HepG2 (cell line): Measurements from ENCODE around the gene INSR. TPM values are rescaled to one million over a fixed set of nuclear protein-coding genes. Genes with fewer than 3 reads are reported as not detected.

Source experiments
- ETV5 ChIP-seq: IDR thresholded peaks from 2 replicates; pipeline ENCODE4 v1.6.1; 2018; ENCODE audit warnings: missing biosample characterization, missing genetic modification reagents, inconsistent platforms, borderline replicate concordance
- ETV6 ChIP-seq: sonication (generic); formaldehyde crosslinking; conservative IDR thresholded peaks from 2 replicates; pipeline ENCODE4 v1.4.0; 2020; ENCODE audit warnings: missing genetic modification reagents
- FOXM1 ChIP-seq: sonication (generic); formaldehyde crosslinking; IDR thresholded peaks from 2 replicates; pipeline ENCODE4 v1.5.0; 2020; ENCODE audit warnings: missing genetic modification reagents
- KDM6A ChIP-seq: IDR thresholded peaks from 2 replicates; pipeline ENCODE4 v1.6.1; 2016; ENCODE audit warnings: low read depth
- NRL ChIP-seq: sonication (generic); formaldehyde crosslinking; IDR thresholded peaks from 2 replicates; pipeline ENCODE4 v1.5.0; 2020; ENCODE audit warnings: missing genetic modification reagents, mild to moderate bottlenecking, moderate library complexity, borderline replicate concordance
- PCBP2 ChIP-seq: fragments of 200-400 bp; formaldehyde crosslinking; optimal IDR thresholded peaks from 2 replicates; pipeline ENCODE3; 2018; ENCODE audit warnings: low read length, low read depth; ENCODE audit not compliant: poor library complexity, severe bottlenecking
- ZBTB21 ChIP-seq: sonication (generic); formaldehyde crosslinking; IDR thresholded peaks from 2 replicates; pipeline ENCODE4 v1.4.0; 2020; ENCODE audit warnings: missing genetic modification reagents
- ZNF33B ChIP-seq: sonication (generic); formaldehyde crosslinking; IDR thresholded peaks from 2 replicates; pipeline ENCODE4 v1.5.1; 2020; ENCODE audit warnings: mild to moderate bottlenecking, missing genetic modification reagents
- ZNF484 ChIP-seq: sonication (generic); formaldehyde crosslinking; IDR thresholded peaks from 2 replicates; pipeline ENCODE4 v1.5.1; 2020; ENCODE audit warnings: mild to moderate bottlenecking, low read depth, missing genetic modification reagents, borderline replicate concordance
- ZNF552 ChIP-seq: sonication (generic); formaldehyde crosslinking; IDR thresholded peaks from 2 replicates; pipeline ENCODE4 v1.9.0; 2022; ENCODE audit warnings: missing genetic modification reagents, mild to moderate bottlenecking, borderline replicate concordance
- ZNF589 ChIP-seq: sonication (generic); formaldehyde crosslinking; conservative IDR thresholded peaks from 2 replicates; pipeline ENCODE4 v1.8.0; 2022; ENCODE audit warnings: mild to moderate bottlenecking, moderate library complexity, missing genetic modification reagents
- polyA plus RNA-seq, 8 experiments: library from polyadenylated mRNA; depleted of rRNA in 3 of 8; stranded (reverse) in 7 of 8; unstranded in 1 of 8; fragments of >200 nt; fragmentation: Illumina TruSeq in 4 of 8; extraction: Trizol in 4 of 8; gene quantifications; 2 replicates each; pipeline versions ENCODE4 v1.2.1 to v1.2.3, GENCODE V29; 2011 to 2016; ENCODE audit warnings: low read depth in 4 of 8, missing spikeins in 1 of 8, mixed read lengths in 1 of 8; ENCODE audit not compliant: insufficient read depth in 1 of 8
- total RNA-seq, 5 experiments: library from RNA; depleted of rRNA; stranded (reverse); fragments of >200 nt; fragmentation: Illumina TruSeq; extraction: Trizol; gene quantifications; 2 replicates each; pipeline ENCODE4 v1.2.3, GENCODE V29; 2016; ENCODE audit warnings: low read depth in 1 of 5
- TF ChIP-seq, protein P1 (sequence below): sonication (generic); formaldehyde crosslinking; IDR thresholded peaks from 2 replicates; pipeline ENCODE4 v1.4.0; 2020; ENCODE audit warnings: missing genetic modification reagents
- TF ChIP-seq, protein P2 (sequence below): sonication (generic); formaldehyde crosslinking; IDR thresholded peaks from one replicate; pipeline ENCODE4 v1.5.1; 2020; ENCODE audit warnings: mild to moderate bottlenecking, missing genetic modification reagents; ENCODE audit errors: not compliant biosample characterization
- TF ChIP-seq, protein P3 (sequence below): sonication (generic); formaldehyde crosslinking; conservative IDR thresholded peaks from 2 replicates; pipeline ENCODE4 v1.8.0; 2022; ENCODE audit warnings: missing genetic modification reagents
- TF ChIP-seq, protein P4 (sequence below): IDR thresholded peaks from 2 replicates; pipeline ENCODE4 v1.6.1; 2016; ENCODE audit warnings: low read depth, borderline replicate concordance
- TF ChIP-seq, protein P5 (sequence below): sonication (generic); formaldehyde crosslinking; IDR thresholded peaks from 2 replicates; pipeline ENCODE4 v1.9.0; 2021; ENCODE audit warnings: missing genetic modification reagents, mild to moderate bottlenecking, borderline replicate concordance

The INSR gene
- total and polyA plus RNA-seq, 2 of the 13 experiments (the other 11 are each of a cell fraction or from before 2014, with no cell fraction given): 24.2 to 29.8 TPM

DNA sequence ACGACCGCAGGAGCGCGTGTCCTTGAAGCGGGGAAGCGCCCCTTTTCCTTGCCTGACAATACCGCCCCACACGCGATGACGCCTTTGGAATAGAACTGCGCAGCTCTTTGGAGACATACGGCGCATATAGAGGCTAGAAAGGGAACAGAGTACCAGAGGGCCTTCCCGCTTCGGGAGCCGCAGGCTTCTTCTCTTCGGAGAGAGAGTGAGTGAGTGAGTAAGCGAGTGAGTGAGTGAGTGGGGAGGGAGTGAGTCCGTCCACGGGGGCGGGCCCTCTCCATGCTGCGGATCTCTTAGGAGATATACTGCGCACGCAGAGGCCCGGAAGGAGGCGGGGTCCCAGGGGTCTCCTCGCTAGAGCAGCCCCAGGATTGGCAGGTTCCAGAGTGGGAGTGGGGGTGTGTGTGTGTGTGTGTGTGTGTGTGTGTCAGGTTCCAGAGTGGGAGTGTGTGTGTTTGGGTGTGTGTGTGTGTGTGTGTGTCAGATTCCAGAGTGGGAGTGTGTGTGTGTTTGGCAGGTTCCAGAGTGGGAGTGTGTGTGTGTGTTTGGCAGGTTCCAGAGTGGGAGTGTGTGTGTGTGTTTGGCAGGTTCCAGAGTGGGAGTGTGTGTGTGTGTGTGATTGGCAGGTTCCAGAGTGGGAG lies 97.0 kb downstream of the INSR start (continued):
- TF ChIP-seq, protein P1, sequence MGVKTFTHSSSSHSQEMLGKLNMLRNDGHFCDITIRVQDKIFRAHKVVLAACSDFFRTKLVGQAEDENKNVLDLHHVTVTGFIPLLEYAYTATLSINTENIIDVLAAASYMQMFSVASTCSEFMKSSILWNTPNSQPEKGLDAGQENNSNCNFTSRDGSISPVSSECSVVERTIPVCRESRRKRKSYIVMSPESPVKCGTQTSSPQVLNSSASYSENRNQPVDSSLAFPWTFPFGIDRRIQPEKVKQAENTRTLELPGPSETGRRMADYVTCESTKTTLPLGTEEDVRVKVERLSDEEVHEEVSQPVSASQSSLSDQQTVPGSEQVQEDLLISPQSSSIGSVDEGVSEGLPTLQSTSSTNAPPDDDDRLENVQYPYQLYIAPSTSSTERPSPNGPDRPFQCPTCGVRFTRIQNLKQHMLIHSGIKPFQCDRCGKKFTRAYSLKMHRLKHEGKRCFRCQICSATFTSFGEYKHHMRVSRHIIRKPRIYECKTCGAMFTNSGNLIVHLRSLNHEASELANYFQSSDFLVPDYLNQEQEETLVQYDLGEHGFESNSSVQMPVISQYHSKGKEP (CRISPR knock-in tag): no peak
- TF ChIP-seq ZNF552 (CRISPR knock-in tag): no peak; the same call in 1 of the 2 replicates
- no peak for TF ChIP-seq KDM6A (CRISPR knock-in tag)
- no peak for TF ChIP-seq ZNF484
- peak; percentile 68; the same call in 1 of the 2 replicates for TF ChIP-seq ETV5 (CRISPR knock-in tag)
- TF ChIP-seq, protein P2, sequence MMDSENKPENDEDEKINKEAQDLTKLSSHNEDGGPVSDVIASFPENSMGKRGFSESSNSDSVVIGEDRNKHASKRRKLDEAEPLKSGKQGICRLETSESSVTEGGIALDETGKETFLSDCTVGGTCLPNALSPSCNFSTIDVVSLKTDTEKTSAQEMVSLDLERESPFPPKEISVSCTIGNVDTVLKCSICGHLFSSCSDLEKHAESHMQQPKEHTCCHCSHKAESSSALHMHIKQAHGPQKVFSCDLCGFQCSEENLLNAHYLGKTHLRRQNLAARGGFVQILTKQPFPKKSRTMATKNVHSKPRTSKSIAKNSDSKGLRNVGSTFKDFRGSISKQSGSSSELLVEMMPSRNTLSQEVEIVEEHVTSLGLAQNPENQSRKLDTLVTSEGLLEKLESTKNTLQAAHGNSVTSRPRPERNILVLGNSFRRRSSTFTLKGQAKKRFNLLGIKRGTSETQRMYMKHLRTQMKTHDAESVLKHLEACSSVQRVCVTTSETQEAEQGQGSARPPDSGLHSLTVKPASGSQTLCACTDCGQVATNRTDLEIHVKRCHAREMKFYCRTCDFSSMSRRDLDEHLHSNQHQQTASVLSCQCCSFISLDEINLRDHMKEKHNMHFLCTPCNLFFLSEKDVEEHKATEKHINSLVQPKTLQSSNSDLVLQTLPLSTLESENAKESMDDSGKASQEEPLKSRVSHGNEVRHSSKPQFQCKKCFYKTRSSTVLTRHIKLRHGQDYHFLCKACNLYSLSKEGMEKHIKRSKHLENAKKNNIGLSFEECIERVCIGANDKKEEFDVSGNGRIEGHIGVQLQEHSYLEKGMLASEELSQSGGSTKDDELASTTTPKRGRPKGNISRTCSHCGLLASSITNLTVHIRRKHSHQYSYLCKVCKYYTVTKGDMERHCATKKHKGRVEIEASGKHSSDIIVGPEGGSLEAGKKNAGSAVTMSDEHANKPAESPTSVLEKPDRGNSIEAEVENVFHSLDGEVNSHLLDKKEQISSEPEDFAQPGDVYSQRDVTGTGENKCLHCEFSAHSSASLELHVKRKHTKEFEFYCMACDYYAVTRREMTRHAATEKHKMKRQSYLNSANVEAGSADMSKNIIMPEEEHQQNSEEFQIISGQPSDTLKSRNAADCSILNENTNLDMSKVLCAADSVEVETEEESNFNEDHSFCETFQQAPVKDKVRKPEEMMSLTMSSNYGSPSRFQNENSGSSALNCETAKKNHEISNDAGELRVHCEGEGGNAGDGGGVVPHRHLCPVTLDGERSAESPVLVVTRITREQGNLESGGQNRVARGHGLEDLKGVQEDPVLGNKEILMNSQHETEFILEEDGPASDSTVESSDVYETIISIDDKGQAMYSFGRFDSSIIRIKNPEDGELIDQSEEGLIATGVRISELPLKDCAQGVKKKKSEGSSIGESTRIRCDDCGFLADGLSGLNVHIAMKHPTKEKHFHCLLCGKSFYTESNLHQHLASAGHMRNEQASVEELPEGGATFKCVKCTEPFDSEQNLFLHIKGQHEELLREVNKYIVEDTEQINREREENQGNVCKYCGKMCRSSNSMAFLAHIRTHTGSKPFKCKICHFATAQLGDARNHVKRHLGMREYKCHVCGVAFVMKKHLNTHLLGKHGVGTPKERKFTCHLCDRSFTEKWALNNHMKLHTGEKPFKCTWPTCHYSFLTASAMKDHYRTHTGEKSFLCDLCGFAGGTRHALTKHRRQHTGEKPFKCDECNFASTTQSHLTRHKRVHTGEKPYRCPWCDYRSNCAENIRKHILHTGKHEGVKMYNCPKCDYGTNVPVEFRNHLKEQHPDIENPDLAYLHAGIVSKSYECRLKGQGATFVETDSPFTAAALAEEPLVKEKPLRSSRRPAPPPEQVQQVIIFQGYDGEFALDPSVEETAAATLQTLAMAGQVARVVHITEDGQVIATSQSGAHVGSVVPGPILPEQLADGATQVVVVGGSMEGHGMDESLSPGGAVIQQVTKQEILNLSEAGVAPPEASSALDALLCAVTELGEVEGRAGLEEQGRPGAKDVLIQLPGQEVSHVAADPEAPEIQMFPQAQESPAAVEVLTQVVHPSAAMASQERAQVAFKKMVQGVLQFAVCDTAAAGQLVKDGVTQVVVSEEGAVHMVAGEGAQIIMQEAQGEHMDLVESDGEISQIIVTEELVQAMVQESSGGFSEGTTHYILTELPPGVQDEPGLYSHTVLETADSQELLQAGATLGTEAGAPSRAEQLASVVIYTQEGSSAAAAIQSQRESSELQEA (CRISPR knock-in tag): no peak
- TF ChIP-seq, protein P3, sequence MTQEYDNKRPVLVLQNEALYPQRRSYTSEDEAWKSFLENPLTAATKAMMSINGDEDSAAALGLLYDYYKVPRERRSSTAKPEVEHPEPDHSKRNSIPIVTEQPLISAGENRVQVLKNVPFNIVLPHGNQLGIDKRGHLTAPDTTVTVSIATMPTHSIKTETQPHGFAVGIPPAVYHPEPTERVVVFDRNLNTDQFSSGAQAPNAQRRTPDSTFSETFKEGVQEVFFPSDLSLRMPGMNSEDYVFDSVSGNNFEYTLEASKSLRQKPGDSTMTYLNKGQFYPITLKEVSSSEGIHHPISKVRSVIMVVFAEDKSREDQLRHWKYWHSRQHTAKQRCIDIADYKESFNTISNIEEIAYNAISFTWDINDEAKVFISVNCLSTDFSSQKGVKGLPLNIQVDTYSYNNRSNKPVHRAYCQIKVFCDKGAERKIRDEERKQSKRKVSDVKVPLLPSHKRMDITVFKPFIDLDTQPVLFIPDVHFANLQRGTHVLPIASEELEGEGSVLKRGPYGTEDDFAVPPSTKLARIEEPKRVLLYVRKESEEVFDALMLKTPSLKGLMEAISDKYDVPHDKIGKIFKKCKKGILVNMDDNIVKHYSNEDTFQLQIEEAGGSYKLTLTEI: no peak
- TF ChIP-seq ZNF33B (CRISPR knock-in tag): no peak
- TF ChIP-seq, protein P4, sequence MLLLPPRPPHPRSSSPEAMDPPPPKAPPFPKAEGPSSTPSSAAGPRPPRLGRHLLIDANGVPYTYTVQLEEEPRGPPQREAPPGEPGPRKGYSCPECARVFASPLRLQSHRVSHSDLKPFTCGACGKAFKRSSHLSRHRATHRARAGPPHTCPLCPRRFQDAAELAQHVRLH (CRISPR knock-in tag): peak; percentile 71; the same call in 1 of the 2 replicates
- TF ChIP-seq ZBTB21 (CRISPR knock-in tag): no peak
- TF ChIP-seq ETV6: no peak
- TF ChIP-seq FOXM1: no peak
- no peak for TF ChIP-seq NRL (CRISPR knock-in tag)
- TF ChIP-seq ZNF589 (CRISPR knock-in tag): no peak
- no peak for TF ChIP-seq PCBP2
- TF ChIP-seq, protein P5, sequence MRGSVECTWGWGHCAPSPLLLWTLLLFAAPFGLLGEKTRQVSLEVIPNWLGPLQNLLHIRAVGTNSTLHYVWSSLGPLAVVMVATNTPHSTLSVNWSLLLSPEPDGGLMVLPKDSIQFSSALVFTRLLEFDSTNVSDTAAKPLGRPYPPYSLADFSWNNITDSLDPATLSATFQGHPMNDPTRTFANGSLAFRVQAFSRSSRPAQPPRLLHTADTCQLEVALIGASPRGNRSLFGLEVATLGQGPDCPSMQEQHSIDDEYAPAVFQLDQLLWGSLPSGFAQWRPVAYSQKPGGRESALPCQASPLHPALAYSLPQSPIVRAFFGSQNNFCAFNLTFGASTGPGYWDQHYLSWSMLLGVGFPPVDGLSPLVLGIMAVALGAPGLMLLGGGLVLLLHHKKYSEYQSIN: no peak
